Uterus (tissue), 4 donors: ENCODE data around the gene HHIPL1. TPM values are rescaled to one million over a fixed set of nuclear protein-coding genes. Genes with fewer than 3 reads are reported as not detected.

ENCODE experiments used
- DNase-seq, 2 donors: peaks; one replicate each; pipeline ENCODE4 v3.0.0-alpha.2; 2019 to 2020
- H3K27ac ChIP-seq, 2 donors: fragments of 200-600 bp; sonication (generic); 1 replicate in 1 of 2; 2 replicates in 1 of 2; pipeline ENCODE4 v1.5.1; 2016 to 2018
- H3K27me3 ChIP-seq, 2 donors: fragments of 200-600 bp; sonication (generic); one replicate each; pipeline ENCODE4 v1.5.1; 2018 to 2019; ENCODE audit warnings: control low read depth in 1 of 2
- H3K36me3 ChIP-seq, 2 donors: fragments of 200-600 bp; sonication (generic); one replicate each; pipeline ENCODE4 v1.5.1; 2019; ENCODE audit warnings: control low read depth in 1 of 2
- H3K4me1 ChIP-seq, 2 donors: fragments of 200-600 bp; sonication (generic); one replicate each; pipeline ENCODE4 v1.5.1; 2018 to 2019; ENCODE audit warnings: control low read depth in 1 of 2
- H3K4me3 ChIP-seq, 2 donors: fragments of 200-600 bp; sonication (generic); 1 replicate in 1 of 2; 2 replicates in 1 of 2; pipeline ENCODE4 v1.5.1; 2018 to 2019; ENCODE audit warnings: mild to moderate bottlenecking in 1 of 2
- H3K9me3 ChIP-seq, 2 donors: fragments of 200-600 bp; sonication (generic); one replicate each; pipeline ENCODE4 v1.5.1; 2019; ENCODE audit warnings: control low read depth in 1 of 2
- CTCF ChIP-seq, 4 experiments: fragments of 200-600 bp in 2 of 4; fragments of 450-650 bp in 2 of 4; sonication (generic) in 2 of 4; IDR thresholded peaks; one replicate each; pipeline ENCODE4 v1.5.1; 2016 to 2019; ENCODE audit warnings: antibody characterized with exemption in 4 of 4, mild to moderate bottlenecking in 2 of 4, moderate library complexity in 1 of 4
- POLR2A ChIP-seq, 2 donors: fragments of 450-650 bp; IDR thresholded peaks; one replicate each; pipeline ENCODE4 v1.6.1; 2016; ENCODE audit warnings: antibody characterized with exemption in 2 of 2, mild to moderate bottlenecking in 1 of 2, moderate library complexity in 1 of 2
- intact Hi-C: fragments of 100-400 bp; cut with DNase I; formaldehyde crosslinking; loops from one replicate; pipeline ENCODE4 v1.15.1; 2023; ENCODE audit warnings: low total_unique reads
- total RNA-seq, 4 donors: library from RNA; depleted of rRNA in 3 of 4; stranded (reverse); fragments of >200 nt in 3 of 4; gene quantifications; one replicate each; pipeline versions ENCODE4 v1.1.0 to v1.2.4, GENCODE V29; 2014 to 2023
- donor health status: DM: yes; HTN: yes; CAD: no.

The HHIPL1 gene
- total RNA-seq, 4 donors from 2014 or later: under 0.01 to 8.2 (median 3.0) TPM

- Histone ChIP-seq H3K27ac (no peak overlapping the region), H3K9me3 (peaks cover 0 to 4% of the 10 kb centered on the region in 2 donors), H3K36me3 (no peaks in the 10 kb centered on the region), H3K4me1 (no peaks in the 10 kb centered on the region), H3K27me3 (no peaks in the 10 kb centered on the region), H3K4me3 (no peak overlapping the region)
- intact Hi-C loops: no loop called here
- no peak for TF ChIP-seq CTCF (IDR thresholded peaks at IDR 0.05)
- DNase-seq: no peak
Measured at GRCh38 chr14:99675382-99675835, 30.5 kb downstream of the HHIPL1 start.

GRCh38 chr14:99675951-99676350 is 31.0 kb downstream of the HHIPL1 start:
- Histone ChIP-seq H3K36me3 (no peaks in the 10 kb centered on the region), H3K4me1 (no peaks in the 10 kb centered on the region), H3K27ac (no peak overlapping the region), H3K9me3 (peaks cover 0 to 4% of the 10 kb centered on the region in 2 donors), H3K4me3 (no peak overlapping the region), H3K27me3 (no peaks in the 10 kb centered on the region)
- TF ChIP-seq POLR2A (IDR thresholded peaks at IDR 0.05) (no peak), CTCF (IDR thresholded peaks at IDR 0.05) (no peak)
- DNase-seq: no peak
- intact Hi-C loops: no loop called here

DNA sequence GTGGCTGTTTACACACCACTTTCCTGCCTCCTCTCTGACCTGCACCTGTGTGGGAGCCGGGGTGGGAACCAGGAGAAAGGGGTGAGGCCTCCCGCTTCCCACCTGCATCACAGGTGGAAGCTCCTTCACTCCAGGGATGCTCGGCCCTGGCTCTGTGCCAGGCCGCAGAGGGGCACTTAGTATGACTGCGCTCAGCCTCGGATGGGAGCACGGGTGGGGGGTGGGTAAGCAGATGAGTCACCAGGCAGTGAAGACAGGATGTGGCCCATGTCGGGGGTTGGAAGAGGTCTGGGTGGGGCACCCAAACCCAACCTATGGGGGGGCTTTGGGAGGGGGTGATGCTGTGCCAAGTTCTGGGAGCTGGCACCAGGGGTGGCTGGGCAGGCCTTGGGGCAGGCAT is 31.7 kb downstream of the HHIPL1 start:
- TF ChIP-seq POLR2A (IDR thresholded peaks at IDR 0.05): no peak
- no peak for TF ChIP-seq CTCF (IDR thresholded peaks at IDR 0.05)
- Histone ChIP-seq H3K27ac (no peak overlapping the region), H3K4me1 (no peaks in the 10 kb centered on the region), H3K36me3 (no peaks in the 10 kb centered on the region), H3K9me3 (peaks cover 0 to 4% of the 10 kb centered on the region in 2 donors), H3K4me3 (no peak overlapping the region), H3K27me3 (no peaks in the 10 kb centered on the region)
- intact Hi-C loops: no loop called here
- DNase-seq: no peak

DNA sequence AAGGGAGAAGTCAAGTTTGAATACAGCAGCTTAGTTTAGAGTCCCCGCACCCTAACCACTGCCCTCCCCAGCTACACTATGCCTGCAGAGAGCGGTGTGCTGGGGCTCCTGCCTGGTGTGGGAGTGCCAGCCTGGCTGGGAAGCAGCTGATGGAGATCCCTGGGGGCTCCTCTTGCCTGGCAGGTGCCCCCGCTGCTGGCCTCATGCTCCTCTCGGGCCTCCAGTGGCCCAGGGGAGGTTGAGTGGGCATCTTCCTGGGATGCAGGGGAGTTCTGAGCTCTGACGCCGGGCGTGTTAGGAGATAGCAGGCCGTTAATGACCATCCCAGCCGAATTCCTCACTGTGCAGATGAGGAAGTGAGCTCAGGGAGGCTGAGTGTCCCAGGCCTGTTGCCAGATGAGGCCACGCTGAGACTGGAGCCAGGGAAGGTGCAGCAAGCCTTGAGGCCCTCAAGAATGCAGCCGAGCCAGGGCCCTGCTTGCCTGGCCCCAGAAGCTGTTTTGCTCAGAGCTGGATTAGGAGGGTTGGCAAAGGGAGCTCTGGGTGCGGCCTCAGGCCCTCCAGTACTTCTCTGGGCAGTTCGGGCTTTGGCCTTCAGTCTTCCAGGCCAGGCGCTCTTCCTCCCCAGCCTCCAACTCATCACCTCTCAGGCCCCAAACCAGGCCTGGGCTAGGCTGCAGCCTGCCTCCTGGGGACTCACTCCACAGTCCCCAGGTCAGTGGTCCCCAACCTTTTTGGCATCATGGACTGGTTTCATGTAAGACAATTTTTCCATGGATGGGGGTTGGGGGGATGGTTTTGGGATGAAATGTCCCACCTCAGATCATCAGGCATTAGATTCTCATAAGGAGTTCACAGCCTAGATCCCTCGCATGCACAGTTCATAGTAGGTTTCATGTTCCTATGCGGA is 32.6 kb downstream of the HHIPL1 start:
- H3K4me1 ChIP-seq: peaks cover 0 to under 1% of the 10 kb centered on the region in 2 donors
- H3K9me3 ChIP-seq: peaks cover 0 to 4% of the 10 kb centered on the region in 2 donors
- no peak overlapping the region for H3K4me3 ChIP-seq
- H3K27ac ChIP-seq: no peak overlapping the region
- TF ChIP-seq CTCF (IDR thresholded peaks at IDR 0.05) (no peak), POLR2A (IDR thresholded peaks at IDR 0.05) (no peak)
- H3K27me3 ChIP-seq: no peaks in the 10 kb centered on the region
- H3K36me3 ChIP-seq: no peaks in the 10 kb centered on the region
- DNase-seq: no peak
- intact Hi-C loops: no loop called here

DNA sequence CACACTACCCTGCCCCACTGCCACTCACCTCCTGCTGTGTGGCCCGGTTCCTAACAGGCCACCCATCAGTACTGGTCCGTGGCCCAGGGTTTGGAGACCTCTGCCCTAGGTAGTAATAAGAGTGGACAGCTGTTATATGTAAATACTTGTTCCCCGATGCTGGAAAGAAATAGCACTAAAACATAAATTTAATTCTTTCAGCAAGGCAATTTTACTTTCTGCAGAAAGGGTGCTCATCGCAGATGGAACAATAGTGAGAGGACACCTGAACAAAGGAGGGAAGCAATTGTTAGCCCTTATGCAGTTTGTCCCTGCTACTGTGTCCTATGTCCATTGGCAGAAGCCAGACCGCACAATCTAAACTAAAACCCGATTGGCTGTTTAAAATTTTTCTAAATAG is 33.3 kb downstream of the HHIPL1 start:
- H3K4me3 ChIP-seq: no peak overlapping the region
- no peak overlapping the region for H3K27ac ChIP-seq
- DNase-seq: no peak
- H3K9me3 ChIP-seq: peaks cover 0 to 4% of the 10 kb centered on the region in 2 donors
- TF ChIP-seq POLR2A (IDR thresholded peaks at IDR 0.05): no peak
- TF ChIP-seq CTCF (IDR thresholded peaks at IDR 0.05): no peak
- intact Hi-C loops: no loop called here
- H3K4me1 ChIP-seq: peaks cover 0 to 7% of the 10 kb centered on the region in 2 donors
- H3K27me3 ChIP-seq: no peaks in the 10 kb centered on the region
- H3K36me3 ChIP-seq: no peaks in the 10 kb centered on the region
